NCI-H128 (cell line): Measurements from ENCODE around the gene KCNN2.
"Not testable (repeated sequence)": the region's sequence is repeated elsewhere in the genome, so short reads cannot be mapped to it uniquely, and the experiment has no call there.

ENCODE experiments used
- DNase-seq: peaks from one replicate; lab custom pipeline; 2025; ENCODE audit not compliant: unreplicated experiment; lab: John Stamatoyannopoulos, UW

Gene KCNN2

DNA sequence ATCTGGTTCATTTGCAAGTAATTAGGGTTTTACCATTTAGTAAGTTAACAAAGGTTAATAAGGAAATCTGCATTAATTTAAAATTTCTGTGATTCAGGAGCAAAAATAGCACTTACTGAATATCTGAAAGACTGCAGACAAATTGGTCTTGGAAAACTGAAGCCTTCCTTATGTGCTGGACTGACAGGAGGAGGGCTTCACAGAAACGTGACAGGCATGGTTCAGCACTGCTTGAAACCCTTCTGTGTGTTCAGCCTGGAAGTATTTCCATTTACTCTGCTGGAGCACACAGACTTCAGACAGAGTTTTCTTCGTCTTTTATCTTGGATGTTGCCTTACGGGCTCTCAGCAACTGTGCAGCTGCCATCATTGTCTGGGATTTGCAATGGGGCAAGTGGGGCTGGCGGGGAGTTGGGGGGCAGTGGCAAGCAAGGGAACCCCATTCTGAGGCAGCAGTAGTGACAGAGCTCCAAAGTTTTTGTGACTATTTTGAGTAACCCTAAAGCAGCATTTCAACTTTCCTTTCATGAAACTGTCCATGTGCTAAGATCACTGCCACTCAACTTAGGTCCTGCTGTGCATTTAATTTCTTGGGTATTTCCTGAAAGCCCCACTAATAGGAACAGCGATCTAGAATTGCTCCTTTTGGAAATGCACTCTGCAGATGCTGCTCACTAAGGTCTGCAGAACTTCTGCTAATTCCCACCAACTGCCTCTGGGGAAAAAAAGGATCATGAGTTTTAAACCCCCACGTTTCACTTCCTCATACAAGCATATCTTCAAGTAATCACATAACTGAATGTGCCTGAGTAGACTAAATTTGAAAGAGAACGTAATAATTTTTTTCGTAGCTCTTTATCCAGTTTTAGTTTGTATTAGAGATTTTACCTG is 56.6 kb downstream of the KCNN2 start:
- no peak for DNase-seq

DNA sequence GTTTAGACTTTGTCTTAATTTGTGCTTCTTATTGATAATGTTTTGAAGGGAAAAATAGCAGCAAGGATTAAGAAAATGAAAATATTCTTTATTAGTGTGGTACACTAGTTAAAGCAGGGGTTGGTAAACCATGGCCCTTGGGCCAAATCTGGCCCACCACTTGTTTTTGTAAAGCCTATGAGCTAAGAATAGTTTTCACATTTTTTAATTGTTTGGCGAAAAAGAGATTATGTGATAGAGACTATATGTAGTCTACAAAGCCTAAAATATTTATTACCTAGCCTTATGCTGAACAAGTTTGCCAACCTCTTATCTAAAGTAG is 57.2 kb downstream of the KCNN2 start:
- no peak for DNase-seq

DNA sequence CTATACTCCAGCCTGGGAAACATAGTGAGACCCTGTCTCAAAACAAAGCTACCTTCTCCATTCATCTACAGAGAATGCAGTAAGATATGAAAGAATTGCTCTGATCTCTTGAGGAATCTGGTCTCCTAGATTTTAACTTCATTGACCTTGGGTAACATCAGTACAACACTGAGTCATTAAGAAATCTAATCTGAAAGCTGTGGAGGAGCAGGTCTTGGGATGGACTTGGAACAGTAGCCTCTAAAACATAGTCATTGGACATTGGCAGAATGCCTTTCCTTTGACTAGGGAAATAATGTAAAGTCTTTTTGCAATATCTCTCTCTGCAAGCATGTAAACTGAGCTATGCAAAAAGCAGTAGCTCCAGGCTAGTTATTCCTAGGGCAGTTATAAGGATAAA is 58.1 kb downstream of the KCNN2 start:
- no peak for DNase-seq

DNA sequence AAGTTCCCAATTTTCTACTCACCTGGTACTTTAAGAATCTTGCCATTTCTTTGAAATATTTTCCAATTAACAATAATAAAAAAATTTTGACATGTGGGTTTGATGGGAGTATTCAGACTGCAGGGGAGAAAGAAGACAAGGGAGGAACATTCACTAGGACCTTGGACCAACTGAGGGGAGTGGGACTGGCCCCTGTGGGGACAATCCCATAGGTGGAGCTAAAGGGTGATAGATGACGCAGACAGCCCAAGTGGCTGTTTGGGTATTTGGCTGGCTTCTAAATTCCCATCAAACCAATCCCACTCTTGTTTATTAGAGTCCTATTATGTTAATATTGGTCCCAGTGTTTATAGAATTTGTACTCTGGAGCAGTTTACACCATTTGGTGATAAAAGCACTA is 65.3 kb downstream of the KCNN2 start:
- DNase-seq, result no peak

DNA sequence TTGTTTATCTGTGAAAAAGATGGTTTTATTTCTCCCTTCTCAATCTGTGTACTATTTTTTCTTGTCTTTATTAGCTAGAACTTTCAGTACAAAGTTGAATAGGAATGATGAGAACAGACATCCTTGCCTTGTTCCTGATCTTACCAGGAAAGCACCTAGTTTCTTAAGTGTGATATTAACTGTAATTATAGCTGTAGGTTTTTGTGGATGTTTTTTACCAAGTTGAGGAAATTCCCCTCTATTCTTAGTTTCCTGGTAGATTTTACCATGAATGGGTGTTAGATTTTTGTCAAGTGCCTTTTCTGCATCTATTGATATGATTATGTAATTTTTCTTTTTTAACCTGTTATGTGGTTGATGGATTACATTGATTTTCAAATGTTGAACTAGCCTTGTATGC is 68.7 kb downstream of the KCNN2 start:
- no peak for DNase-seq

DNA sequence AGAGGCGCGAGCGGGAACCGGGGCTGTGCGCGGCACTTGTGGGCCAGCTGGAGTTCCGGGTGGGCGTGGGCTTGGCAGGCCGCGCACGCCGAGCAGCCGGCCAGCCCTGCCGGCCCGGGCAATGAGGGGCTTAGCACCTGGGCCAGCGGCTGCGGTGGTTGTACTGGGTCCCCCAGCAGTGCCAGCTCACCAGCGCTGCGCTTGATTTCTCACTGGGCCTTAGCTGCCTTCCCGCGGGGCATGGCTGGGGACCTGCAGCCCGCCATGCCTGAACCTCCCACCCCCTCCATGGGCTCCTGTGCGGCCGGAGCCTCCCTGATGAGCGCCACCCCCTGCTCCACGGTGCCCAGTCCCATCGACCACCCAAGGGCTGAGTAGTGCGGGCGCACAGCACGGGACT is 70.8 kb downstream of the KCNN2 start:
- DNase-seq, result not testable (repeated sequence)

DNA sequence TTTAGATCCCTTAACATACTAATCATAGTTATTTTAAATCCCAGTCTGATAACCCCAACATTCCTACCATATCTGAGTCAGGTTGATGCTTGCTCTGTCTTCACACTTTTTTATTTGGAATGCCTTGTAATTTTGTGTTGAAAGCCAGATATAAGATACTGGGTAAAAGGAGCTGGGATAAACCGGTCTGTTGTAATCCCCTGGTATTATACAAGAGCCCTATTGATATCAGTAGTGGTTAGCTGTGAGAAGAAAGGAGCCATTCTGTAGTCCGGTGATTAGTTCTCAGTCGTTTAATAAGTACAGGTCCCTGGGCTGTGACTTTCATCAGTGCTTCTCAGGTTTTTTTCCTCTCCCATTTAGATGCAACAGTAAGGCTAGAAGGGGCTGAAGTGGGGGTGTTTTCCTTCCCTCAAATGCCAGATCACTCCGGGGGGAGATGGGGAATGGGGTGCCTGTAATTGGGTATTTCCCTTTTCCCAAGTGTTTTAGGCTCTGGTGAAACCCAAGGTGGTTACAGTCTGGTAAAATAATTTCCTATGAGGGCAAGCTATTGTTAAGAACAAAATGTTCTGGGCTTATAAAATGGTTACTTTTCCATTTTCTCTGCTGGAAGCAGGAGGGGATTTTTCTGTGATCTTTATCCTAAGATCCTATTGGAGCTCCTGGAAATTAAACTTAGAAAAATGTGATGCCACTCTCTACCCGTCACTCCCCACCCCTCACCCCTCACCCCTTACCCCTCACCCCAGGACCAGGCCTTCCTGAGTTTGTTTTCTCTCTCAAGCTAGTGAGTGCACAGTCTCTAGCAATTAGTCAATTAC is 72.7 kb downstream of the KCNN2 start:
- DNase-seq, result no peak

DNA sequence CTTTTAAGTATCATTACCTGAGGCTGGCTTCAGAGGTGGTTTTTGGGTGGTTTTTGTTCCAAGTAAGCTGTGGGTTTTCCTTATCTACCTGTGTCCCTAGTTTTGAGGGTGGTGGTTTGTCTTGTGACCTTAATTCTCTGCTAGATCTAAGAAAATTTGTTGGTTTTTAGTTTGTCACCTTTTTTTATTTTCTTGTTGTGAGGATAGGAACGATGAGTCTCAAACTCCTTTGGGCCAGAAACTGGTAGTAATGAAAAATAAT is 73.3 kb downstream of the KCNN2 start:
- no peak for DNase-seq

DNA sequence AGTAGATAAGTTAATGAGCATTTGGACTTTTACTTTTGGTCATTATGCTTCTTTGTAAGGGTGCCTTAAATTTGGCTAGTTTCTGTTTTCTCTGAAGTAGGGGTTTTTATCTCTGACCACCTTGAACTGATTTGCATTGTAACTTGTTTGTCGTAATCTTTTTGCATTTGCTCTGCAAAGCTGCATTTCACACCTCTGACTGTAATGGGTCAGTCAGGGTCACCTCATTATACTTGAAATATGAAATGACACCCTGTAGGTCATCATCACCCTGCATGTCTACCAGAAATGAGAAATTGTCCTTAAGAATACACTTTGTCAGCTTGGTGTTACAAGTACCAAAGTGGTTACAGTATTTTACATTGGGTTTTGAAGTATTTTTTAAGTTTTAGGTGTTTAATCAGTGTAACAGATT is 74.0 kb downstream of the KCNN2 start:
- no peak for DNase-seq

DNA sequence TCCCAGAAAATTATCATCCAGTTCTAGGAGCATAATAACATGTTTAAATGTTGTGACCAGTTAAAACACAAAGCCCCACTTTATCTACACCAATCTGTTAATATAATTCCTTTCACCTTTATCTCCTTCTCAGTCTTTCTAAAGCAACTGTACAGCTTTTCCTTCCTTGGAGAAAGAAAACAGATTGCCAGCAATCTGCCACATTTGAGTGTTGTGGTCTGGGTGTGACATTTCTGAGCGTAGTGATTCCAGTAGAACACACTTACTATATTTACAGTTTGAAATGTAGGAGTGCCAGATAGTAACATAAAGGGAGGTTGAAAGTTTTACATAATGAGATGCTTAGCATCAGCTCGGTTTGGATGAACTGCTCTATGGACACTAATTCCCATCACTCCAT is 76.1 kb downstream of the KCNN2 start:
- no peak for DNase-seq

DNA sequence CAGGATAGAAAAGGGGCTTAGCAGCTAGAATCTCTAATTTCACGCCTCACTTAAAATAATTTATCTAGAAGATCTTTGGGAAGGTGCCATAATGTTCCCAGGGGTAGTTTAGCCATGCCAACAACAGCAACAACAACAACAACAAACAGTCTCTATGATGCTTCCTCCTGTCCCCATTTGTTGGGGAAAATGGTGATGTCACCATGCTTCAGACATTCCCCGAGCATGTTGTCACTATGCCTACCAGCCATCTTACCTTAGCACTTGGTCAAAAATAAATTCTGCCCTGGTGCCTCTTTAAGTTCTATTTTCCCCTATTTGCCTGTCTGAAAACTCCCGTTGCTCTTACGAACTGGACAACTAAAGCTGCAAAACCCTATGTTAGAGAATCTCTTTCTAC is 76.6 kb downstream of the KCNN2 start:
- no peak for DNase-seq

DNA sequence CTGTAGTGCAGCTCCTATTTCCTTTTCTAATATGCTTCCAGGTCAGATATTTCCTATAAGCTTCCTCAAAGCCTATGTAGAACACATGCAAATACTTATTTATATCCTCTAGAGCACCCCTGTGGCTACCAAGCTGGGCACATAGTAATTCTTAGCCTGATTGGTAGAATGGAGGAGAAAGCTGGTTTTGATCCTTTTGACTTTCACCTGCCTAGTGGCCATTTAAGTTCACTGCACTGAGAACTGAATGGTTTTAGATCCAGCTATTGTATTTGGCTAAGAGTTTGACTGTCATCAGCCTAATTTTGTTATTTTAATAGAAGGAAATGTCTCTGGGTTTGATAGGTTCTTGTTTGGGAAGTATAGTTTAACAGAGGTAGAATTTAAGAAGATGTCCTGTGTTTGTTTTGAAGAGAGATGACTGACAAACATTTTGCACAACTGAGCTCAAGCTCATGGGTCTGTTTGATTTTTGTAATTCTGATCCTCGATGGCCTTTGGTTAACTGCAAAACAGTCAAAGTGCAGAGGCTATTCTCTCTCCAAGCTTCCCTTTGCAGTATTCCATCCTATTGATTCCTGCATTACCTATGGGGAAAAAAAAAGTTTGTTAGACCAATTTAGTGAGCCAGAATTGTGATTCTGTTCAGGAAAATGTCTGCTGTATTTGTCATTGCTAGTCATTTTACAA is 85.4 kb downstream of the KCNN2 start:
- no peak for DNase-seq

DNA sequence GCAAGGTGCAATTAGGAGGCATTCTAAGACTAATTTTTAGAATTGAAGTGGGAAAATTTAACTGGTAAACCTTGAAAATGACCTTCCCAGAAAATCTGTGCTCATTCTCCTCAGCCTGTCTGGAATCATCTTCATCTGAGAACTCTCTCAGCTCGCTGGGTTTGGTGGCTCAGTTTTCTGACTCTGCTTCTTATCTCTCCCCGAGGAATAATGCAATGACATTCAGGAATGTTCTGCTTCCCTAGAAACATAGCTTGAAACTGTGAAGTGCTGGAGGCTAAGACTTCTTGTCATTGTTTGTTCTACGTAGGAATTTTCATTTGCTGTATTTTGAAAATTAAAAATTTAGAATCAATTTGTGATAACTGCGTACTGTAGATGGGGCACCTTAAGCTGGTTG is 86.6 kb downstream of the KCNN2 start:
- no peak for DNase-seq

DNA sequence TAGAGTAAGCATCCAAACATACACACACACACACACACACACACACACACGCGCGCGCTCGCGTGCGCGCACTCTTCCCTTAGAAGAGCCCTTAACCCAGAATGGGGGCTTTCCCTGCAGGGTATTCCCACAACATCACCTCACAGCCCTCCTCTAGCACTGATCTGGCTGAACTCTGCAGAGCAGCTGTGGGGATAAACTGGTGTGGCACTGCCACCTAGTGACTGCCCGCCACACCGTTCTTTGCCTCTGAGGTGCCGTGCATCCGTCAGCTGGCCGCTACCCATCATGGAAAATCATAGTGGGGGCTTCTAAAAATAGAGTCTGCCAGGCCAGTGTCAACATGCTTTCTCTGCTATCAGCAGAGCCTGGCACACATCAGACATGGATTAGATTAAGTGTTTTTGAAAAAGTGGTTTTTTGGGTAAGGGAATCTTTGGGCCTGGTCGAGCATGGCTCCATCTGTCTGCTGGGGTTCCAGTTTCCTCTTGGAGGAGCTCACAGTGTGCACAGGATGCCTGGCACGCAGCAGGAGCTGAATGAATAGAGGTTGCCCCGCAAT is 88.1 kb downstream of the KCNN2 start:
- no peak for DNase-seq

DNA sequence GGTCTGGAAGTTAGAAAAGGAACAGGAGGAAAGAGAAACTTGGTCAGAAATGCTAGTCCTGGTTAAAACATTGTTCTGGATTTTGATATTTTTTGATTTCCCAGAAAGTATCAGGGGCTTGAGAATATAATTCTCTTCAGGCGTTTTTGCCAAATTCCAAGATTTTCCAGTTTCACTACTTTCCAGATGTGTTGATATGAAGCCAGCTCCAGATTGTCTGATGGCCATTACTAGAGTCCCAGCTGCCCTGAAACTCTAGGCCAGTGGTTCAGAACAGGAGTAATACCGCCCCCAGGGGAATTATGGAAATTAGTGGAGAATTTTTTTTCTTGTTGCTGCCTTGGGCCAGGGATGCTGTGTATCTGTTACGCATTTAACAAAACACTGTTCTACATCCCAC is 88.6 kb downstream of the KCNN2 start:
- DNase-seq, result no peak

DNA sequence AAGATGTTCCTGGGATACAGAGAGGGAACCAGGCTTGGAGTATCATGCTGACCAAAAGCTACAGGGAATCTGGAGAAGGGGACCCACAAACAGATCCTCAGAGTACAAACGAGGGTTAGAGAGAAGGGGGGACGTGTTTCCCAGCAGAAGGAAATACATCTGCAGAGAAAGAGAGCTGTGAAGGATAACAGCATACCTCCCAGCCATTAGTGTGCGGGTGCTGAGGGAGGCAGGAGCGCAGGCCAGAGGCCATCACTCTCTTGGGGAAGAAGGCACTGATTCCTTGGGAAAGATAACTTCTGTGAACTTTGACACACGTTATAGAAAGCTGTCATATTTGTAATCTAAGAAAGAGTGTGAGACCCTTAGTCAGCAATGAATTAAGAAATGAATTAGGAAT is 96.9 kb downstream of the KCNN2 start:
- no peak for DNase-seq

DNA sequence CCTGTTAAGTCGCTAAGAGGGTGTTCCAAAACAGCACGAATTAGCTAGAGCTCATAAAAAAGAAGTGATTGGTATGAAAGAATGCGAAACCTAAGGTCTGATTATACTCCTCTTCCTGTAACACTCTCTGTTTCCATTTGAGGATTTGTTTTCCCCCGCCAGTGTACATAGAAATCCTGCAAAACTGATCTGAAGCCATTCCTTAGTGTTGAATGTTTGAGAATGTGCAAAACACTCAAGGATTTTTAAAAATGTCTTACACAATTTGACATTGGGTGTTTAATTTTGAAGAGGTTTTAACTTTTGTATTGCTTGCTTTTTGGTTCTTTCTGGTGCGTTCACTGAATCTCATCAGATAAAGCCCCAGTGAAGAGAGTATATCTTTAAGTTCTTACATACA is 105.3 kb downstream of the KCNN2 start:
- DNase-seq, result no peak

DNA sequence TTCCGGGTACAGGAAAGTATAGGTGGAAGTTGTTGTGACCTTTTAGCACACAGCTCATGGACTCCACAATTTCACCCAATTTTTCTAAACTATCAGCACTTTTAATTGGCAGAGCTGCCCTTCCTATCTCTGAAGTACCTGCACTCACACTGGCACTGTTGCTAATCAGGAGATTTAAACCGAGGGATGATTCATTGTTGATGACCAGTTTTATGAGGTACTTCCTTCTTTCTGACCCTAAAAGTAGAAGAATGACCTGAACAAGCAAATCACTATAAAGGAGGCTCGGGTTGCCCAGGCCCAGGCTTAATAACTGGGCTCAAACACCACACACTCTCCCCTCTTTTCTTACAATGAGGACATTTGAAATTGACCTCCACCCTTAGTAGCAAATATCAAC is 105.9 kb downstream of the KCNN2 start:
- DNase-seq, result no peak

DNA sequence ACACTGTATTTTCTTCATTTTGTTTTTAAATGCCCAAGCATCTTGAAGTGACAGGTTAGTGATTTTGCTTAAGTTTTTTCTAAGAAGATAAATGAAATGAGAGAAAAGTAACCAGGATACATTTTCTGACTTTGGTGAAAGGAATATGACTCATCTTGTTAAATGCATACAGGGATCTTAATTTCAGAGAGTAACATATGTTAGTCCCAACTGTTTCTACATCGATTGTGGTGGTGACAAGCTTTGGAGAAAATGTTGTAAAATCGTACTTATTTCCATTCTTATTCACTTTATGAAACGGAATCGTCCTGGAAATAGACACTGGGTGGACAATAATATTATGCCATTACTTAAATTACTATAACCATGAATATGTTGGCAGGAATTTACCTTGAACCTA is 107.5 kb downstream of the KCNN2 start:
- no peak for DNase-seq

DNA sequence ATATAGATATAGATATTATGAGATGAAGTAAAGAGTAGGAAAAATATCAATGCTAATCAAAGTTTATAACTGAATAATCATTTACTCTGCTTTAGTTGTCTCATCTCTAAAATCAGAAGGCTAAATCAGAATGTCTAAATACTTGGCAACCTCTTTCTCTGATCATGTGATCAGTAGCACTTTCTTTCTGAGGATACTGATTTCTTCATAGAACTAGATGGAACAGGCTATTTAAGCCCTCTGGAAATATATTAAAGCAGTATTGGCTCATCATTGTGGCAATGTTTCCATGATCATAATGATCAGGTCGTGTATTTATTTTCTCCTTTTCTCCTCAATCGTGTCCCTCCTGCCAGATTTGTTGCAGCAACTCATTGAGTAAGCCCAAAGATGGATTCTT is 109.7 kb downstream of the KCNN2 start:
- no peak for DNase-seq

DNA sequence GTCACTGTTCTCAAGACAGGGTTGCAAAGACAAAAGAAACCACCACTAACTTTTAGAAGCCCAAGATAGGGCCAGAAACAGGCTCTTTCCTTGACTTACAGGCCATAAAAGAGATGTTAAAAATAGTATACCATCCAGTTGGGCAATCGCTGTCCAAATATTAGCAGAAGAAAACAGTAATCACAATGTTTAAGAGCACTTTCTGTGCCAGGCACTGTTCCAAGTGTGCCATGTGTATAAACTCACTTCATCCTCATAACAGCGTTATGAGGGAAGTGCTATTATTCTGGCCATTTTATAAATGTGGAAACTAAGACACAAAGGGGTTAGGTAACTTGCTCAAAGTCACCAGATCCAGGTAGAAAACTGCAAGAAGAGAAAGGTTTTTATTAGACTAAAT is 111.7 kb downstream of the KCNN2 start:
- no peak for DNase-seq

DNA sequence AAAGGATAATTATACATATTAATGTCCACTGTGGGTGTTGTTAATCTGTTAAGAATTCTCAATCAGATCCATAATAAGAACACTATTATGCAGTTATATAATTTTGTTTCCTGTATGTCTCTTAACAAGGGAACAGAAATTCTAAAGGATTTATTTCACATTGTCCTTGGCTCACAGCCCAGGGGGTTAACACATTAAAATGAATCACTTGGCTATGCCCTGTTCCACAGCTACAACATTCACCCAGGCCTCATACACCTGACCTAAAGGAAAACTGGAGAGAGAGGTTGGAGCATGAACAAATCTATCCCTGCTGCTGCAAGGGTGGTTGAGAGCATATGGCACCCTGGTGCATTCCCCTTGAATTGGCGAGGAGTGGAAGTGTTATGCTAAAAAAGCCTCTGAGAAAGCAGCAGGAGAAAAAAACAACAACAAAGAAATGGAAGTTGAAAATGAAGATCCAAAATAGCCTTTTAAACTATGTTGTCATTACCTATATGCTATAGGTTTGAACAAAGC is 116.0 kb downstream of the KCNN2 start:
- no peak for DNase-seq
